HCT116 (cell line): ENCODE results near the gene ACSM6.

ENCODE experiments used
- CTCF ChIP-seq, 3 experiments: fragments of 200-600 bp in 1 of 3; sonication (generic) in 1 of 3; IDR thresholded peaks in 2 of 3; conservative IDR thresholded peaks in 1 of 3; 2 replicates each; pipeline ENCODE4 v1.5.1; 2012 to 2017; ENCODE audit warnings: low read depth in 2 of 3, low read length in 2 of 3, antibody characterized with exemption in 1 of 3, borderline replicate concordance in 1 of 3, control low read depth in 1 of 3, mild to moderate bottlenecking in 1 of 3, mixed read lengths in 1 of 3, mixed run types in 1 of 3, moderate library complexity in 1 of 3; ENCODE audit not compliant: insufficient read depth in 1 of 3
- EGR1 ChIP-seq: IDR thresholded peaks from 2 replicates; pipeline ENCODE4 v1.6.1; 2012; ENCODE audit warnings: low read depth
- EZH2 ChIP-seq: fragments of 200-600 bp; sonication (generic); IDR thresholded peaks from 2 replicates; pipeline ENCODE4 v1.6.1; 2017; ENCODE audit warnings: antibody characterized with exemption, mixed run types
- POLR2A ChIP-seq: IDR thresholded peaks from 2 replicates; pipeline ENCODE4 v1.7.0; 2011; ENCODE audit warnings: borderline replicate concordance; ENCODE audit not compliant: insufficient read depth, insufficient read length; ENCODE audit errors: extremely low read depth
- RAD21 ChIP-seq: IDR thresholded peaks from 2 replicates; pipeline ENCODE4 v1.6.1; 2012; ENCODE audit warnings: low read depth, mild to moderate bottlenecking
- REST ChIP-seq: IDR thresholded peaks from 2 replicates; pipeline ENCODE4 v1.6.1; 2012; ENCODE audit warnings: low read depth
- SP1 ChIP-seq: IDR thresholded peaks from 2 replicates; pipeline ENCODE4 v1.6.1; 2012; ENCODE audit warnings: low read depth
- ZNF274 ChIP-seq: fragments of 200-500 bp; sonication (Bioruptor generic); IDR thresholded peaks from 2 replicates; pipeline ENCODE4 v1.6.1; 2014; ENCODE audit warnings: mild to moderate bottlenecking, low read depth, low read length, inconsistent platforms
- TF ChIP-seq, protein P1 (sequence below): IDR thresholded peaks from 2 replicates; pipeline ENCODE4 v1.6.1; 2012

GRCh38 chr10:95178266-95178665, 15.8 kb upstream of the ACSM6 start:
- no peak for TF ChIP-seq REST
- TF ChIP-seq, protein P1, sequence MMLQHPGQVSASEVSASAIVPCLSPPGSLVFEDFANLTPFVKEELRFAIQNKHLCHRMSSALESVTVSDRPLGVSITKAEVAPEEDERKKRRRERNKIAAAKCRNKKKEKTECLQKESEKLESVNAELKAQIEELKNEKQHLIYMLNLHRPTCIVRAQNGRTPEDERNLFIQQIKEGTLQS: no peak
- no peak for TF ChIP-seq EGR1
- no peak for TF ChIP-seq EZH2
- TF ChIP-seq POLR2A: no peak
- TF ChIP-seq CTCF (IDR thresholded peaks at IDR 0.05 in 2 of 3, conservative IDR thresholded peaks at IDR 0.05 in 1 of 3; ENCODE audit: borderline replicate concordance in 1 of 3, insufficient read depth in 1 of 3, low read depth in 2 of 3, low read length in 2 of 3): no peak
- TF ChIP-seq ZNF274: no peak
- no peak for TF ChIP-seq RAD21
- TF ChIP-seq SP1: no peak
